NCI-H1092 (cell line): ENCODE data around the gene SLC13A4.
A peak's percentile ranks its signal among the peaks of the same experiment; 100 is the strongest.
"Not testable (repeated sequence)": the region's sequence is repeated elsewhere in the genome, so short reads cannot be mapped to it uniquely, and the experiment has no call there.

Experiments used
- DNase-seq: peaks from one replicate; lab custom pipeline; 2025; lab: John Stamatoyannopoulos, UW

SLC13A4 gene, protein sequence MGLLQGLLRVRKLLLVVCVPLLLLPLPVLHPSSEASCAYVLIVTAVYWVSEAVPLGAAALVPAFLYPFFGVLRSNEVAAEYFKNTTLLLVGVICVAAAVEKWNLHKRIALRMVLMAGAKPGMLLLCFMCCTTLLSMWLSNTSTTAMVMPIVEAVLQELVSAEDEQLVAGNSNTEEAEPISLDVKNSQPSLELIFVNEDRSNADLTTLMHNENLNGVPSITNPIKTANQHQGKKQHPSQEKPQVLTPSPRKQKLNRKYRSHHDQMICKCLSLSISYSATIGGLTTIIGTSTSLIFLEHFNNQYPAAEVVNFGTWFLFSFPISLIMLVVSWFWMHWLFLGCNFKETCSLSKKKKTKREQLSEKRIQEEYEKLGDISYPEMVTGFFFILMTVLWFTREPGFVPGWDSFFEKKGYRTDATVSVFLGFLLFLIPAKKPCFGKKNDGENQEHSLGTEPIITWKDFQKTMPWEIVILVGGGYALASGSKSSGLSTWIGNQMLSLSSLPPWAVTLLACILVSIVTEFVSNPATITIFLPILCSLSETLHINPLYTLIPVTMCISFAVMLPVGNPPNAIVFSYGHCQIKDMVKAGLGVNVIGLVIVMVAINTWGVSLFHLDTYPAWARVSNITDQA

DNA sequence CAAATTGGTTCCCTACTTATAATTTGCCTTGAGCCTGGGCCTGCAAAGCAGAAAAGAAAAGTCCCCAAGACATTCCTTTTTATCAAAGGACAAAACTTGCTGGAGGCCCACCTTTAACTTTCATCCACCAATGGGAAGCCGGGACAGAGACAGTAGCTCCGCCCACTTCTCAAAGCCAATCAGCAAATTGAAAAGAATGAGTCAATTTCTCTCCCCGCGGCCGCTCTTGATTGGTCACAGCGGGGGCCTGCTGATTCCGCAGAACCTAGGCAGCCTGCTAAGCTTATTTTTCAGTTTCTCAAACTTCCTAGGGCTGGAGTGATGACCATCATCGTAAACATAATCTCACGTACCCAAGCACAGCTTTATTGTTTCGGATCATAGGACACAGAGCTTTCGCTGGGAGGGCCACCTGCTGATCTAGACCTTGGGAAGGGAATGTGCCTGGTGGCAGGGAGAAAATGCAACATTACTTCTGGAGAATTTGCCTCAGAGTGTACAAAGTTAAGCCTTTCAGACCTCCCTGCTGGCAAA lies at the start of gene SLC13A4:
Gene SLC13A4 (minus strand): TSS at position 51 of the 534 bp plus-strand sequence. CDS start 690 bp downstream, outside the sequence.
- DNase-seq: no peak

- not testable (repeated sequence) for DNase-seq
Observed at GRCh38 chr7:135775915-135776314, 47.9 kb upstream of the SLC13A4 start.

GRCh38 chr7:135775230-135775629 lies 47.2 kb upstream of the SLC13A4 start:
- DNase-seq: no peak

DNA sequence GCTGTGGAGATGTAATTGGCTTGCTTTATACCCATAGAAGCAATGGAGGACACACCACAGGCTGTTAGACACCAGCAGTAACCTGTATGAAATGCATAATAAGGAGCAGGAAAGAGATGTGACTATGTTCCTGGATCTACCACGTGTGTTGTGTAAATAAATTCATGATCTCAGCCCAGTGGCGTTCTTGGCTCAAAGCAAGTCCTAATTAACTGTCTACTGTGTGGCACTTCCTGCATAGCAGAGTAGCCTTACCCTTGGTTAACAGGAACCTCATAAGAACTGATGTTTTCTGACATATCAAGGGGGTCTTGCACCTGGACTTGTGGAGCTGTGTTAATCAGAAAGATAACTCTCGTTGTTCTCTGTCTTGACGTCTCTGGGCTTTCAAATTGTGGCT lies 46.3 kb upstream of the SLC13A4 start:
- peak; percentile 38 for DNase-seq

DNA sequence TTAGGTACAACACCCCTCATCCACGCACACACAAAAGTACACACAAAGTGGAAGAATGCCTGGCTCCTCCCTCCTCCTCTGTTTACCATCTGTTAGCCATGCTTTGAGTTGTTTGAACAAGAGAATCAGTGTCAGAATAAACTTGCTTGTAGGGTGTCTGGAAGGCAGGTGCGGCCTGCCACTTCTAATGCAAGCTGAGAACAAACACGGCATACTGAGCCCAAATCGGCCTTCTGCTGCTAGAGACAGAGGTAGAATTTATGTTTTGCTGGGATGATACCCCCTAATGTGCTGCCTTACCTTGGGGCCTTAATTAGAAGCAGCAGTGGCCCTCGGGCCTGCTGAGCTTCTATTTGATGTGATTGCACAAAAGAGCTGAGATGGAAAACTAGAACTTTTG lies 45.5 kb upstream of the SLC13A4 start:
- DNase-seq: peak; percentile 58

- DNase-seq: no peak
Observed at GRCh38 chr7:135772639-135773222, 44.7 kb upstream of the SLC13A4 start.

GRCh38 chr7:135771961-135772638 lies 44.1 kb upstream of the SLC13A4 start:
- DNase-seq: no peak

DNA sequence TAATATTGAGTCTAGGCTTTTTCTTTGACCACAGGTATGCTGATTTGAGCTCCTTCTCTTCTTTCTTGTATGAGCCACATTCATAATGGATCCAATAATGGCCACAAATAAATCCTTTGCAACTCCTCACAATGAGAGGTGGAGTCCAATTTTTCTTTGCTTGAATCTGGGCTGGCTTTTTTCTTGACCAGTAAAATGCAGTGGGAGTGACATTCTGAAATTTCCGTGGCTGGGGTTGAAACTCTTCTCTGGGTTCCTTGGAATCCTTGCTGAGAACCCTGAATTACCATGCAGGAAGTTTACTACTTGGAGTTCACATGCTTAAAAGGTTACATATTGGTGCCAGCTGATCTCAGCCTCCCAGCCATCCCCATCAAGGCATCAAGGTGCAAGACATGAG lies 43.1 kb upstream of the SLC13A4 start:
- no peak for DNase-seq

GRCh38 chr7:135770139-135770710 lies 42.2 kb upstream of the SLC13A4 start:
- no peak for DNase-seq

GRCh38 chr7:135769005-135769802 lies 41.2 kb upstream of the SLC13A4 start:
- DNase-seq: no peak

DNA sequence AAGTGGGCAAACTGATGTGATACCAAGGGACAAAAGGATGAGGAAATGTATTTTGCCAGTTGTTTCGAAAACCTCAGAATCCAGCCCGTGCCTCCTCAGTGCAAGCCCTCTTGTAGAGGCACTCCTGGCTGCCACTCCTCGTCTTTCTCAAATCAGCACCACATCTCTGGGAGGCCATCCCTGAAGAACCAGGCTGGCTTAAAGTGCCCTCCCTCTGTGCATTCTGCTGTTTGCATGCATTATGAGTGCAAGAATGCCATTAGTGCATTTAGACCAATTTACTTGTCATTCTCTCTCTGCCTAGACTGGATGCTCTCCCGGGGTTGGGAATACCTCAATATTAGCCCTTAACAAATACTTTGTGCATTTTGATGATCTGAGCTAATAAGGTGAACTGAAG lies 40.5 kb upstream of the SLC13A4 start:
- no peak for DNase-seq

- DNase-seq: no peak
Observed at GRCh38 chr7:135768064-135768463, 40.1 kb upstream of the SLC13A4 start.

DNA sequence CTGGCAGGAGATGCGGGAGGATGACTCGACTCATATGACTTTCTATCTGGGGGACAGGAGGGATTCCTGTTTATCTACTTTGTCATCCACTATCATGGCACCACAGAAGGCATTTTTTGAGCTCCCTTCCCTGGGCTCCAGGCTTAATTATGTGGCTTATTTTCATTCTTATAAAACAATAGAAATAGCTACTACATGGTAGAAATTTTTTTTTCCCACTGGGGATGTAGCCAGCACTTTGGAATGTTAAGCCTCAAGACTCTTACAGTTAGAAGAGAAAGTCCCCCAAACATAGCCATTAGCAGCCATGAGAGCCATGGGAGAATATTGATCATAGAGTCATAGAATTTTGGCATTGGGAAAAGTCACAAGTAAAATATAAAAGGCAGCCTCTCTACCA lies 35.3 kb upstream of the SLC13A4 start:
- DNase-seq: no peak

DNA sequence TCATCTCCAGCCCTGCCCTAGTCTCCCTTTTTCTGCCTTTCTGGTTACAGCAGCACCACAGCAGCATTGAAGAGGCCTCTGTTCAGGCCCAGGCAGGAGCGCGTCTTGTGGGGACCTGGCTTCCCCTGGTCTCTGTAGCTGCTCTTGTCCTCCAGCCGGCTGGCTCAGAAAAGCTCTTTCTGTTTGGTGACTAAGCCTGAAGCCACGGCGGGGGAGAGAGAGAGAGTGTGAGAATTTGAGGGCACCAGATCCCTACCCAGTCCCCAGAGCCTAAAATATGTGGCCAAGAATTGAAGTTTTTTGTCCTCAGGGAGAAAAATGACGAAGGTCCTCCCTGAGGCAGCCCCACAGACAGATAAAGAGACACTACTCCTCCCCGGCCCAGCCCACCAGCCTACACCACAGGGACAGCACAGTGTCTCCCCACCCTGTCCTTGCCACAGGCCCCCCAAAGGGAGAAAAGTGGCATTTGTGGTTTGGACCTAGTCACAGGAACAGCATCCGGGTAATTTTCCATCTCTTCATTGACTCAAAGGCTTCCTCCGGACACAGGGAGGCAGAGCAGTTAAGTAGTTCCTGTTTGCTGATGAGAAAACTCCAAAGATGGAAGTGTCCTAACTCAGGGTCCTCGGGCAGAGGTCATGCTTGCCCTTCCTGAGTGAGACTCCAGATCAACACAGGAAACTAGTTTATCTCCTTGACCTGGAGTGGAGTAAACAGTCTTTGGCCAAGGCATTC lies 33.9 kb upstream of the SLC13A4 start:
- no peak for DNase-seq

DNA sequence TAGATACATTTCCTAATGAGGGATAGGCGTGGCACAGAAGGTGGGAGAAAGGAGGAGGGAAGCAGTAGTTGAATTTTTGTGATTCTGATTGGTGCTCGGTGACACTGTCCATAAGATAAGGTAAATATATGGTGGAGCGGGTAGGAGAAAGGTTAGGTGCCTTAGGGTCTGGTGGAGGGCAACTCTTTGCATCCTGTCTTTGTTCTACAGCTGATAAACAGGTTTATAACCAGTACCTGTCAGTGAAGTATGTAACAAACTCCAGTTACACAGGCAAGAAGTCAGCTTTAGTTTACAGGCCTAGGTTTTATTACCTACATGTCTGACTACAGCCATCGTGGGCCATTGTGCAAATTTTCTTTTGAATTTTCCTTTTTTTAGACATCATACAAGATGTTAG lies 31.5 kb upstream of the SLC13A4 start:
- no peak for DNase-seq

GRCh38 chr7:135758531-135758932 lies 30.5 kb upstream of the SLC13A4 start:
- no peak for DNase-seq

DNA sequence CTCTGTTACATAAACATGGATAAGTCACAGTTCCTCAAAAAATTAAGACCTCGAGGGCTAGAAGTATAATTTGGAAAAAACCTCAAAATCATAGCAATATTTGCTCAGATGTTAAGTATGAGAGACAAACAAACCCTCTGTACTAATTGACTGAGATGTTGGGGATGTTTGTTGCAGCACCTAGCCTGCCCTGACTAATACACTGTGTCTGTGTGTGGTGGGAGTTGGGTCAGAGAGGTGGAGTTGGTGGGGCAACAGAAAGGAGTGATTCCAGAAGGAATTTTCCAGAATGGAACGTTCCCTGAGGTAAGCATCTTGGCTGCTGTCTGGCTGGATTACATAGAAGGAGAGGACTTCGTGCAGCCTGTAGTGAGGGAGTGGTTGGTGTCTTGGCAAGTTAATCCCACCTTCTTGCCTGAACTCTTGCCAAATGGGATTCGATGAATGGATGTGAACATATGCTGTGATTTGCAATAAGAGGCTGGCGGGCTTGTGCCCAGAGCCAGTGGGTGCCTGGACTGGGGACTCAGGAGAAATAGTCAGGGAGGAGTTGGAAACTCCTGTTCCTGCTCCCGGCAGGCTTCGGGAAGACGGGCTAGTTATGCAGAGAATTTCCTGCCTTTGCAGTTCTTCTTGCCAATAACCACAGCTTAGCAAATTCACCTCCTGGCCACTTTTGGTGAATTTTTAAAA lies 29.9 kb upstream of the SLC13A4 start:
- DNase-seq: no peak

GRCh38 chr7:135756191-135756590 lies 28.2 kb upstream of the SLC13A4 start:
- DNase-seq: no peak

GRCh38 chr7:135755351-135755753 lies 27.4 kb upstream of the SLC13A4 start:
- peak; percentile 94 for DNase-seq
